Upper lobe of right lung (tissue), 1 donor: ENCODE results near the gene MTRR. TPM values are rescaled to one million over a fixed set of nuclear protein-coding genes. Genes with fewer than 3 reads are reported as not detected.

ENCODE experiments used
- ATAC-seq: fragments of 200-7000 bp; cut with Tn5 transposase; one replicate; pipeline ENCODE4 v1.9.1; 2020; ENCODE audit warnings: mild to moderate bottlenecking, moderate library complexity
- DNase-seq: peaks from one replicate; pipeline ENCODE4 v3.0.0-alpha.2; 2020
- H3K27ac ChIP-seq: fragments of 200-600 bp; one replicate; pipeline ENCODE4 v1.8.0; 2022
- H3K27me3 ChIP-seq: fragments of 200-600 bp; one replicate; pipeline ENCODE4 v1.8.0; 2022; ENCODE audit warnings: mild to moderate bottlenecking
- H3K36me3 ChIP-seq: fragments of 200-600 bp; one replicate; pipeline ENCODE4 v1.8.0; 2022
- H3K4me1 ChIP-seq: fragments of 200-600 bp; one replicate; pipeline ENCODE4 v1.8.0; 2022
- H3K4me3 ChIP-seq: fragments of 200-600 bp; one replicate; pipeline ENCODE4 v1.8.0; 2022; ENCODE audit warnings: mild to moderate bottlenecking
- H3K9me3 ChIP-seq: fragments of 200-600 bp; one replicate; pipeline ENCODE4 v1.8.0; 2022
- CTCF ChIP-seq: fragments of 200-600 bp; IDR thresholded peaks from one replicate; pipeline ENCODE4 v1.8.0; 2022; ENCODE audit warnings: antibody characterized with exemption
- intact Hi-C: fragments of 100-400 bp; cut with DNase I; formaldehyde crosslinking; loops from one replicate; pipeline ENCODE4 v1.11.0; 2022
- total RNA-seq: library from RNA; stranded (reverse); fragmentation: NEBNext Ultra II Directional; extraction: Animal tissue kit (Norgen Biotek cat#: 25700); gene quantifications from one replicate; pipeline ENCODE4 v1.2.1, GENCODE V29; 2021
- donor health status: DM: no; HTN: yes; CAD: no; lungs with severe emphysema.

Gene MTRR
- total RNA-seq, 1 donor from 2014 or later, result 116 TPM

GRCh38 chr5:7845557-7845956 is 23.4 kb upstream of the MTRR start:
- Histone ChIP-seq H3K27ac (no peak overlapping the region), H3K4me3 (no peak overlapping the region), H3K4me1 (peaks cover 7% of the 10 kb centered on the region), H3K9me3 (no peaks in the 10 kb centered on the region), H3K27me3 (peaks cover 23% of the 10 kb centered on the region), H3K36me3 (no peaks in the 10 kb centered on the region)
- intact Hi-C loops, result no loop called here
- no peak for TF ChIP-seq CTCF
- ATAC-seq (no peak), DNase-seq (no peak)

- Histone ChIP-seq H3K36me3 (no peaks in the 10 kb centered on the region), H3K9me3 (no peaks in the 10 kb centered on the region), H3K4me1 (peaks cover 7% of the 10 kb centered on the region), H3K27me3 (peaks cover 23% of the 10 kb centered on the region), H3K4me3 (no peak overlapping the region), H3K27ac (no peak overlapping the region)
- intact Hi-C loops, result no loop called here
- no peak for TF ChIP-seq CTCF
- no peak for ATAC-seq
- no peak for DNase-seq
Observed at GRCh38 chr5:7846327-7846726, 22.6 kb upstream of the MTRR start.

- TF ChIP-seq CTCF, result no peak
- no peak for DNase-seq
- intact Hi-C loops, result no loop called here
Observed at GRCh38 chr5:7848296-7848695, 20.7 kb upstream of the MTRR start.

GRCh38 chr5:7849681-7850394 is 19.1 kb upstream of the MTRR start:
- peaks cover 7% of the 10 kb centered on the region for H3K4me1 ChIP-seq
- peaks cover 23% of the 10 kb centered on the region for H3K27me3 ChIP-seq
- no peaks in the 10 kb centered on the region for H3K9me3 ChIP-seq
- H3K4me3 ChIP-seq, result peak overlapping the region; percentile 58
- no peak overlapping the region for H3K27ac ChIP-seq
- H3K36me3 ChIP-seq, result no peaks in the 10 kb centered on the region
- no peak for TF ChIP-seq CTCF
- DNase-seq (peak; percentile 60), ATAC-seq (peak; percentile 21)
- intact Hi-C loops, result no loop called here

More at GRCh38 chr5:7848296-7848695, 20.7 kb upstream of the MTRR start:
- no peaks in the 10 kb centered on the region for H3K9me3 ChIP-seq
- H3K27me3 ChIP-seq, result peaks cover 23% of the 10 kb centered on the region
- H3K4me1 ChIP-seq, result peaks cover 7% of the 10 kb centered on the region
- no peak overlapping the region for H3K4me3 ChIP-seq
- H3K36me3 ChIP-seq, result no peaks in the 10 kb centered on the region
- H3K27ac ChIP-seq, result no peak overlapping the region
- ATAC-seq, result no peak

GRCh38 chr5:7850395-7851239 is 18.3 kb upstream of the MTRR start, which contains the start of gene CFAP90:
Gene CFAP90, minus strand, starts transcription at chr5:7851133. Its CDS starts 112 bp downstream, at chr5:7851021.
- peak; percentile 29 for TF ChIP-seq CTCF
- Histone ChIP-seq H3K4me1 (peaks cover 7% of the 10 kb centered on the region), H3K9me3 (no peaks in the 10 kb centered on the region), H3K36me3 (no peaks in the 10 kb centered on the region), H3K4me3 (peak within 1 kb of the TSS; percentile 58), H3K27ac (no peak within 1 kb of the TSS), H3K27me3 (peaks cover 23% of the 10 kb centered on the region)
- DNase-seq (peak; percentile 86), ATAC-seq (peak; percentile 83)
- intact Hi-C loops, result no loop called here
